GM21717 (cell line): ENCODE data around the gene BRINP2.

ENCODE experiments used
- ATAC-seq: cut with Tn5 transposase; IDR thresholded peaks from one replicate; pipeline ENCODE4 v1.9.1; 2021; ENCODE audit warnings: mild to moderate bottlenecking, moderate library complexity; ENCODE audit not compliant: unreplicated experiment

Gene BRINP2, protein sequence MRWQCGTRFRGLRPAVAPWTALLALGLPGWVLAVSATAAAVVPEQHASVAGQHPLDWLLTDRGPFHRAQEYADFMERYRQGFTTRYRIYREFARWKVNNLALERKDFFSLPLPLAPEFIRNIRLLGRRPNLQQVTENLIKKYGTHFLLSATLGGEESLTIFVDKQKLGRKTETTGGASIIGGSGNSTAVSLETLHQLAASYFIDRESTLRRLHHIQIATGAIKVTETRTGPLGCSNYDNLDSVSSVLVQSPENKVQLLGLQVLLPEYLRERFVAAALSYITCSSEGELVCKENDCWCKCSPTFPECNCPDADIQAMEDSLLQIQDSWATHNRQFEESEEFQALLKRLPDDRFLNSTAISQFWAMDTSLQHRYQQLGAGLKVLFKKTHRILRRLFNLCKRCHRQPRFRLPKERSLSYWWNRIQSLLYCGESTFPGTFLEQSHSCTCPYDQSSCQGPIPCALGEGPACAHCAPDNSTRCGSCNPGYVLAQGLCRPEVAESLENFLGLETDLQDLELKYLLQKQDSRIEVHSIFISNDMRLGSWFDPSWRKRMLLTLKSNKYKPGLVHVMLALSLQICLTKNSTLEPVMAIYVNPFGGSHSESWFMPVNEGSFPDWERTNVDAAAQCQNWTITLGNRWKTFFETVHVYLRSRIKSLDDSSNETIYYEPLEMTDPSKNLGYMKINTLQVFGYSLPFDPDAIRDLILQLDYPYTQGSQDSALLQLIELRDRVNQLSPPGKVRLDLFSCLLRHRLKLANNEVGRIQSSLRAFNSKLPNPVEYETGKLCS

DNA sequence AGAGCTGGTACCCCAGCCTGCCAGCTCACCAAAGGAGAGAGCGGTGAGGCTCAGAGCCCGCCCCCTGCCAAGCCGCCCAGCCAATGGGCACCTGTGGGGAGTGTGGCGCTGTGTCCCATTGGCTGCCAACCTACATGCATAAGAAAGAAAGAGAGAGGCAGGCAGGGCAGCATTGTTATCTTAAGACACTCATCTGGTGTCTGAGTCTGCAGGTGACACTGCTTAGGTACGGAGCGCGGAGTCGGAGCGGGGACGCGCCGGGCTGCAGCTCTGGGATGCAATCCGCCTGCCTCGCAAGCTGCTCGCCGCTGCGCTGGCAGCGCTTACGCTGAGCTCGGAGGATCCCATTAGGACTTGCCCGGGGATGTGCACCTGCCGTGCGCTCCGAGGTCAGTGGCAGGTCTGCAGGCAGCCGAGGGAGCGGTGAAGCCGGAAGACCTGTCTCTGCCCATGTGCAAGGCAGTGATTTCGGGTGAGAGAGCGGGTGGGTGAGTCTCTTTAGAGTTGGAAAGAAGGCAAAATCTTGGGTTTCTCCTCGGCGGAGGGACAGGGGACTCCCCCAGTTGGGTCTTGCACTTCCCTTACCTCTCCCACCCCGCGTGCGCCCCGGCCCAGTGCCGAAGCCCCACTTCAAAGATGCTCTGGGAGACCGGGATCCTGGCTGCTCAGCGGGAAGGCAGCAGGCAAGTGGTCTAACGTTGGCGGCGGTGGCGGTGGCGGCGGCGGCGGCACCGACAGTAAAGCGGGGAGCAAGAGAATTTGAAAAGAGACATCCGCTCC lies at the start of gene BRINP2:
Gene BRINP2, plus strand, starts transcription at position 203 of the 780 bp plus-strand sequence. CDS start 58,919 bp downstream, outside the sequence.
- ATAC-seq: no peak

DNA sequence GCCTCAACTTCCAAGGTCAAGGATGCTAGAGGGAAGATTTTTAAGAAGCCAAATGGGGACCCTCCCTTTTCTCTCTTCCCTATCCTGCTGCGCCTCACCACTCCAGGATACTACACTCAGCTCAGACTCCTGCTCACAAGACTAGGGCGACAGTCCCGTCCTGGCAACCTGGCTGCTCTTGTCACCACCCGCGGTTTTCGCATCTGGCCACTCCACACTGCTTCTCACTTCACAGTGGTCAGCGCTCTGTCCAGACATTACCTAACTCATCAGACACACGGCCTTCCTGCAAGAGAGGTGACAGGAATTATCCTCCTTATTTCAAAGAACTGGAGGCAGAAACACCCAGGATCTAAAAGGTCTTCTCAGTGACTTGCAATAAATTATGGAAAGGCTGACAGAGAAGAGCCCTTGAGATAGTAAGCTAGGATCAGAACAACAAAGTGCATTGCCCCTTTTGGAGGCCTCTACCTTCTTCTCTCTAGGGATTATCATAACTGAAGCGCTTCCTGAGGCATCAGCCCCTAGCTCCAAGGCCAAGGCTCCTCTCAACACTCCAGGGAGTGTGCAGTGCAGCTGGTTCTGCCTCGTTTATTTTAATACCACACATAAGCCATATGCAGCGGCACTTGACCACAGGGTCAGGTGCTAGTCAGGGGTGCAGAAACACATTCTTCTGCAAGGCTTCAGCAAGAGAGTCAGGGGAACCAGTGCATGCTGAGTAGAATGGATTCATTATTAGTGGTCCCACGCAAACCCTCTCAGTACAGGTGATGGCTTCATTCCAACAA lies 48.1 kb upstream of the BRINP2 start:
- no peak for ATAC-seq

DNA sequence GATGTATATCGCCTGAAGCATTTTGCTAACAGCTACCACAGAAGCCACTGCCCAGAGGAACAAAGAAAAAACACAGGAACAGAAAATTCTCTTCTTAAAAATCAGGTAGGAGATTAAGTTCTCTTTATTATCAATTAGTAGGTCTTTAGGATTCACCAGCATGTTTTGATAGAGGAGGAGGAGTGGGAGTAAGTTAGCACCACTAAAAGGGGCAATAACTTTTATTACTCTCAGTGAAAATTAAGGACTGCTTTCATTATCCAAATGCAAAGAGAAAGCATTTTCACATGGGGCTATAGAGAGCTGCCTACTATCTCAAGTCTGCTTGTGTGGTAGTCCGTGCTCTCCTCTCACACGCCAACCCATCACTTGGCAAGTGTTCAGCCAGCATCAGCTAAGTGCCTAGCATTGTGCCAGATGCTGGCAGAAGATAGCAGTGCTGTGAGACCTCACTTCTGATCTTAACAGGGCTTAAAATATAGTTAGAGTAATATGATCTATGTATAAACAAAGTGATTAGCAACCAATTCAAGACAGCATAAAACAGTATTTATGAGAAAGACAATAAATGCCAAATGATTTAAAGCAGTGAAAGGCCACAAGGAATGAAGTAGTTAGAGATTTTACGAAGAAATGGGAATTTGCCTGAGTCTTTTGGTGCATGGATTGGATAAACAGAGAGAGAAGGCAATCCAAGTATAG lies 46.0 kb upstream of the BRINP2 start:
- ATAC-seq: no peak

DNA sequence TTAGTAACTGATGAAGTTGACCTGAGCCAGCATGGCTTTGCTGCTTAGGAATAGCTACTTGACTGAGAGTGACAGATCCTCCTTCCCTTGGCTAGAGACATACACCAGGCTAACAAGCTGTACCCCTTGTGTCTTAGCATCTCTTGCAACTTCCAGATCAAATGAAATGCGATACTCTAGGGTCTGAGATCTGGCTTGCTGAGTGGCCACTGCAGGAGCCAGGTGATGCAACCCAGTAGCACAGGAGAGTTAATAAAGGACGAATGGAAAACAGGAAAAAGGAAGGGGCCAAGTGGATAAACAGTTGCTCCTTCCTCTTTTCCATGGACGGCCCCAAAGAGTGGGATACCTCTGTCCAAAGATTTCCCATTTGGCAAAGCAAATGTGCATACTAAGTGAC lies 44.5 kb upstream of the BRINP2 start:
- no peak for ATAC-seq

DNA sequence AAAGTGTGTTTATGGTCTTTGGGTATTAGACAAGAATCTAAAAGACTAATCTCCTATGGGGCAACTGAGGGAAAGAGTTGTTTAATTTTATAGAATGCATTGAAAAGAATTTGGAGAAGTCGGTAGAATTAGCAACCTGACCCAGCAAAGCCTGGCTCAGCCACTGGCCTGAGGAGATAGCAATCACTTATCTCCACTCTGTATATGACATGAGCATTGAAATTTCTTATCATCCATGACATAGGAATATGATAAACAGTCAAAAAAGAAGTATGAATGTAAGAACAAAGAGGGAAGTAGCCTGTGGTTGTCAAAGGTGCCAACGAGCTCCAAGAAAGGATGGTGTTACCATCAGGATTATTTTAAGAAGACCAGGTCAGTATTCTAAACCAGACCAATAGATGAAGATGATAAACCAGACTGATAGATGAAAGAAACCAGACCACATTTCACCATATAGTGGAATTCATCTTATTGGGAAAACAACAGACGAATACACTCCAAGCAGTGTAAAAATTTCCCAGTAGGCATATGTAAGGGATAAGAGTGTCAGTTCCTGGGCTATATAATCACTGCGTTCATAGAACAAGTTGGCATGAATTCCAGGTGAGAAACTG lies 42.0 kb upstream of the BRINP2 start:
- ATAC-seq: no peak

DNA sequence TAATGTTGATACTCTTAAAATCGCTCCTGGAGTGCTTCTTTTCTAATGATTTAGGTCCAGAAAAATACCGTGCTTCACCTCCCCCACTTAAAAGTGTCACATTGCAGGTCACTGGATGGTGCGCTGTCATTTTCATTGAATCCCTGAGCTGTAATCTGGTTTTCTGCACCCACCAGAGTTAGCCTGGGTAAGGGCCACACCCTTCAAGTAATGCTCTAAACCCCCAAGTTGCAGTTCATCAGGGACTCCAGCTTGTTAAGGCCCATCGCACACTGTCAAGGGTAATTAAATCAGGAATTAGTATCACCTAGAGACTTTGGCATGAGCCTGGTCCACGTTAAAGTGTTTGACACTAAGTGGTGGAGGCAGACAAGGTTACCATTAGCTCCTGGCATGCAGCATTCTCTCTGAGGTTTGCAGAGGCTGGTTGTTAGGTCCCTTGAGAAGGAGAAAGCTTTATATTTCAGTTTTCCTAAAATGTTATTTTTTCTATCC lies 40.3 kb upstream of the BRINP2 start:
- ATAC-seq: no peak

DNA sequence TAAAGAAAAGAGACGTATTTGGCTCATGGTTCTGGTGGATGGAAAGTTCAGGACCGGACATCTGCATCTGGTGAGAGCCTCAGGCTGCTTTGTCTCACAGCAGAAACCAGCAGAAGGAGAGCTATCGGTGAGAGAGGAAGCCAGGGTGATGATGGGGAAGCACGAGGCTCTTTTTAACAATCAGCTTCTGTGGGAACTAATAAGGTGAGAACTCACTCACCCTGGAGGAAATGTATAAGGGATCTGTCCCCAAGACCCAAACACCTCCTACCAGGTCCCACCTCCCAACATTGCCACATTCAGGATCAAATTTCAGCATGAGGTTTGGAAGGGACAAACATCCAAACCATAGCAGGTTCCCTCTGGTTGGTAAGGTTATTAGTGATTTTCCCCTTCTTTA lies 39.0 kb upstream of the BRINP2 start:
- ATAC-seq: no peak

DNA sequence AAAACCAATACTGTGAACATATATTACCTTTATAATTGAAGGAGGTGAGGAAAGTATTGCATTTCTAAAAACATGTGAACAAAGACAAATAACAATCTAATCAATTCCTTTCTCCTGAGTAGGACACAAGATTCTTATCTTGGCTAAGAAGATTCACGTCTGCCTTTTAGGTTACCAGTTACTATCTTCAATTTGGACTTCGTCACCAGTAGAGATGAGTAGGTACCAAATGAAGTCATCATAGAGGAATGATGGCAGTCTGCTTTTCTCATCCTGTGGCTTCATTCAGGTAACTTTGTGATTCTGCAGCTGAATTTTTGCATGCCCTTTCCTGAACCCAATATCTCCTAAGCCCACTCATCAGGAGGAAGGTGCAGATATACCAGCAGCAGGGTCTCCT lies 38.6 kb upstream of the BRINP2 start:
- no peak for ATAC-seq

DNA sequence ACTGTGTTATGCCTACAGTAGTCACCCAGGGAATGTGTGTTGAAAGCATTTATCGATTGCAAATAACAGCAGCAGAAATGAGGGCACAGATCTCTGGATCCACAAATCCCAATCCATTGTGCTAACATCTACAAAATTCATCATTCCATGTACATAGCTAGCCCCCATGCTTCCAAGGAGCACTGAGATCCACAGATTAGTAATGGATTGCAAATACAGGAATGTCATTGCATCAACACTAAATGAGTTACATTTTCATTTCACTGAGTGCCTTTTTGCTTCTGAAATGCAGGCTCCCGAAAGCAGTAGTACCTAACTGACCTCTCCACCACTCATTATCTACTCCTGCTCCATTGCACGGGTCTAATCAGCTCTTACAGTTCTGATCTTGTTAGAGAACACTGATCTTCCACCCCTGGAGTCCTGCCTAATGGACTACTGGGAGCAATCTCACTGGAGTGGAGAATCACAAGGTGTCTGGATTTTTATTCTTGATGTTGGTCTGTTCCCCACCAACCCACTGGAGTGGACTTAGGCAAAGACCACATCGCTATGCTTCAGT lies 36.7 kb upstream of the BRINP2 start:
- no peak for ATAC-seq

DNA sequence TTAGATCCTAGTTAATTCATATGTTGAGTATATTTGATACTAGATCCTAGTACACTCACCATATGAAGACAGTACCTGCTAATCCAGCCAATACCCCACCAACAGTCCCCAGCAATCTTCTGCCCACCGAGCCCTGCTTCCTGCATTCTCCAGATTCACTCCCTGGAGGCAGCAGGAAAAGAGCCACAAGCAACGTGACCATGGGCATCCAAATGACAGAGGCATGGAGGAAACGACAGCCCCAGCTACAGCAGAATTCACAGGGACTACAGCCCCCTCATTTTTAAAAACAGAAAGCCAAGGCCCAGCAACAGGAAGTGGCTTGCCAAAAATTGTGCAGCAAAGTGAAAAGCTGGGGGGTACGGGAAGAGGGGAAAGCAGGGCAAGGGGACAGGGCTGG lies 35.5 kb upstream of the BRINP2 start:
- no peak for ATAC-seq

DNA sequence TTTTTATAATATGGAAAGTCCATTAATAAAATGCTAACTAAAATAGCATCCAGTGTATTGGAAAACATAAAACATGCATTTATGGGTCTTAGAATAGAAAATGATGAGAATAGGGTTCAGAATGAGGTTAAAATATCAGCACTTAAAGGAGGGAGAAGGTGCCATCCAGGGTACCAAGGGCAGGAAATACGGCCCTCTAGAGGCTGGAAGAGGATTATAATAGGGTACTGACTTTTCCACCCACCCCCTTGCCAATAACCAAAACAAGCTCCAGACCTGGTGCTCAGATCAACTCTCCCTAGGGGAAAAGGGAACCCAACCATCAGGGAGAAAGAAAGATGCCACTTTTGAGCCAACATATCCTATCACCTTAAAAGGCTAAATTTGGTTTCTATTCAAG lies 32.9 kb upstream of the BRINP2 start:
- no peak for ATAC-seq

DNA sequence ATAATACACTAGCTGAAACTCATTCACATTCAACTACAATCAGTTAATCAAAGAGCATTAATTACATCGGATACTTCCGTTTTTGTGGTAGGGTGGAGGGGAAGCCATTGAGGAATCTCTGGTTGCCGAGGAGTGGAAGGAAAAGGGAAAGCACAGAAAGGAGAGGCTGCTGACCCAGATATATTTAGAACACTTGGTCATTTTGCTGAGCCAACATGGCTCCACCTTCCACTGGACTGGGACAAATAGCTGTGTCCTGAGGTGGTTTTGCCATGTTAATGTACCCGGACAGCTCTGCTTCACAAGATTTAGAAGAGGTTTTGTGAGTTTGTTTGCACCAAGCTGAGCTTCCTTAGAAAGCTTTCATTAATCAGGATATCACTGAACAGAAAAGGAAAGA lies 32.4 kb upstream of the BRINP2 start:
- ATAC-seq: no peak

DNA sequence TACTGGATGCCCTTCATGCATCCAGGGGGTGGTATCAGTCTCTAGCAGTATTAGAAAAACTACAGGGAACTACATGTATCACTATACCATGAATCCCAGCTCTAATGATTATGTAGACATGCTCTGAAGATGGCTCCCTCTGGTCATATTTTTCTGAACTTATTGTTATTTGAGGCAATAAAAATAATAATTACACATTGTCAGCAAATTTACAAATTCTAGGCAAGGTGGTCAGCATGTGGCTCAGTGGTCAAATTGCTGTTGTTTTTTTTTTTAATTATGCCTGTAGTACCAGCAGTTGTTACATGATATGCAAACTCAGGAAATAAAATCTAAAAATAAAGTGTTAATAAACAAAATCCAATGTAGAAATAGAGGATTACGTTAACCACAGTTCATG lies 28.7 kb upstream of the BRINP2 start:
- ATAC-seq: no peak

DNA sequence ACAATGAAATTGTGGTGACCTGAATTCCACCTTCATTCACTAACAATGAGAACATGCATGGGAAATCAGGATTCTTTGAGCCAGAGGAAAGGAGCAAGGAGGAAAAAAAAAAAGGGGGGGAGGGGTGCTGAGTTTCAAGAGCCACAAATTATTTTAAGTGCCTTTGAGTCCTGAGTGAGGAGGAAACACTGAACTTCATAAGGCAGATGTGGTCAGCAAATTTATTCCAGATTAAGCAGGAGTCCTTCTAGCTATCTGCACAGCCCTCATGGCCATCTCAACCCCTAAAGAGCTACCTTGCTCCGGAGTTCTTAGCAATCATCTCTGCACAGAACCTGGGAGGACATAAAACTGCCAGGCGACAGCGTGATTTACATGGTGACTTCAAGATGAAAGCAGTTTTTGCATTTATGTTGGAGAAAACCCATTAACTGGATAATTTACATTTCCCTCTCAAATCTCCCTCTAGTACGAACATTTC lies 27.9 kb upstream of the BRINP2 start:
- ATAC-seq: no peak

DNA sequence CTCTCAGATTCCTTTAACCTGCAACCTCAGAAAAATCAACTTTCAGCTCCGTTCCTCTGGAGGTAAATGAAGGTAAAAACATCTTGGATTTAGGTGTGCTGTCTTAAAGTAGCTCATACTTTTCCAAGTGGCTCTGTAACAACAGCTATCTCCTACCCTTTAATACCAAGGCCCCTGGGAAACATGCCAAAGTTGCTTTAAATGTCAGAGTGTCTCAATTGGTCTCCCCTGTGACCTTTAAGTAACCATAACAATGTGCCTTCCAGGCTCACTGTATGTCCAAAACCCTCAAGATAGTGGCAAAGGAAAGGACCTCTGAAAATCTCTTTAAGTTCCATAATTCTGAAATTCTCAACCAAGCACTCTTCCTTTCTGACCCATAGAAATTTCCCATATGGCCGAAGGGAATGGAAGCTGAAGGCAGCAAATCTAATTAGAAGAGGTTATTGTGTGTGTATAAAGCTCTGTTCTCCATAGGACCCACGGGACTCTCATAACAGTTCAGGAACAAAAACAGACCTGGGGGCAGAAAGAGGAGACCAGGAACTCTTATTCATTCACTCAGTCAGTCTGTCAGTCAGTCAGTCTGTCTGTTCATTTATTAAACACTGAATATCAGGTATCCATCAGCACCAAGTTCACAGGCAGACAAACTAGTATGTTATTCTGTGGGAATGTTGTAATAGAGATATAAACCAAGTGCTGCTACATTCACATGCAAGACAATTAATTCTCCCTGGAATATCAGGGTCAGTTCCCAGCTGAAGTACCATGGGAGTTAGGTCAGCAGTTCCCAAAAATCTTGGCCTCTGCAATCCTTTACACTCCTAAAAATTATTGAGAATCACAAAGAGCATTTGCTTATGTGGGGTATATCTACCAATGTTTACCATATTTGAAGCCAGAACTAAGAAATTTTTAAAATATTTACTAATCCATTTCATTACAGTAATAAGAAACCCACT lies 25.4 kb upstream of the BRINP2 start:
- ATAC-seq: no peak

DNA sequence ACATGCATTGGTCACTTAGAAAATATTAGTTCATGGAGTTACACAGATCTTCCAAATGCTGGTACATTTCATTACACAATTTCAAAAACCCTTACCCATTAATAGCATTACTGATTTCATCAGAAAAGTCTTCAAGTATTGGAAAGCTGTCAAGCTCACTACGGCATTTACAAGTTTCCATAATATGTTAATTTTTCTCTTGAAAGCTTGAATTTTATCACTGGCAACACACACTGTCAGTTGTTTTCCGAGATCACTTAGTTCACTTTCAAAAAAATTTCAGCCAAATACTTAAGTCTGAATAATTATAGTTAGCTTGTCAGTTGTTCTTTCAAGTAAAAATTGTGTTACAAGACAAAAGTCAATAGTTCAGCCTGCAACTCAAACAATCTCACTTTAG lies 24.3 kb upstream of the BRINP2 start:
- ATAC-seq: no peak

DNA sequence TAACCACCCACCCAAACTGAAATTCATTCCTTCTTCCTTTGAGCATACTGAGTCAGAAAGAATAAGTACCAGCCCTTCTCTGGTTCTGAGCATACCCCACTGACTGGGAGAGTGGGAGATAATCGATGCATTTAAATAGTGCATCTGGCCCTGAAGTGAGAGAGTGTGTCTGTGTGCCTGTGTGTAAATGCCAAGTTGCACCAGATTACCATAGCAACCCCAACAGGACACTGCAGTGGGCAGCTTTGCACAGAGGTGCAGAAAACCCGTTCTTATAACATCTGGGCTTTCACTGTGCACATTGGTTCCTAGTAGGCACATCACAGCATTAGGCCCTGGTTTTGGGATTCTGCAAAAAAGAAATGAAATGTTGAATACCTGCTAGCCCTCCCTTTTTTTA lies 8.5 kb upstream of the BRINP2 start:
- ATAC-seq: no peak

DNA sequence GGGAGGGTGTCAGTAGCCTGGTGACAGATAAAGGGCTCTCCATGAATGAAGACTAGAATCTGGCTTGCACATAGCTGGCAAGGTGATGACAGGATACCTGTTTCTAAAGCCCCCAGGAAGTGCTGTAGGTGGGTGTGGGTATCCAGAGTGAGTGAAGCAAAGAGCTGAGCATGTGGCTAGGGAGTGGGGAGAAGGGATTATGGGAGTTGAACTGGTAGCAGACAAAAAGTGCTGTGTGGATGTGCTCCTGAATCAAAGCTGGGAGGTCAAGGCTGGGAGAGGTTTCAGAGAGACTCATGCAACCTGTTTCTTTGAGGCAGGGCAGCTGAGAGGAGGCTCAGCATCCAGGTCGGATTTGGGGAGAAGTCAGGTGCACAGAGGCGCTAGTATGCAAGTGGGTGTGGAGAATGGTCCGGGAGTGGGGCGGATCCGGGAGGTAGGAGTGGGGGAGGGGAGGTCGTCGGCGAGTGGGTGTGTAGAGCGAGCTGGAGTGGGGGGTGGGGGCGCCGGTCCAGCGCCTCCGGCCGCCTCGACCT lies 6.8 kb upstream of the BRINP2 start:
- ATAC-seq: no peak
